Muscle layer of colon (tissue), 2 donors: Measurements from ENCODE around the gene POFUT2.

Experiments
- H3K27ac ChIP-seq: one replicate; pipeline ENCODE4 v1.7.0; 2013; ENCODE audit warnings: low read depth, mild to moderate bottlenecking, low read length, moderate library complexity
- H3K27me3 ChIP-seq, 2 donors: one replicate each; pipeline ENCODE4 v1.7.0; 2013; ENCODE audit warnings: low read length in 2 of 2, mild to moderate bottlenecking in 2 of 2; ENCODE audit not compliant: insufficient read depth in 2 of 2, control insufficient read depth in 1 of 2
- H3K36me3 ChIP-seq: one replicate; pipeline ENCODE4 v1.7.0; 2013; ENCODE audit warnings: mild to moderate bottlenecking, low read length; ENCODE audit not compliant: insufficient read depth
- H3K4me1 ChIP-seq: one replicate; pipeline ENCODE4 v1.7.0; 2013; ENCODE audit warnings: mild to moderate bottlenecking, low read length; ENCODE audit not compliant: insufficient read depth
- H3K4me3 ChIP-seq, 2 donors: one replicate each; pipeline ENCODE4 v1.7.0; 2013; ENCODE audit warnings: low read length in 2 of 2, low read depth in 1 of 2, mild to moderate bottlenecking in 1 of 2, moderate library complexity in 1 of 2
- H3K9ac ChIP-seq: one replicate; pipeline ENCODE4 v1.7.0; 2013; ENCODE audit warnings: low read length
- H3K9me3 ChIP-seq: one replicate; pipeline ENCODE4 v1.7.0; 2013; ENCODE audit warnings: mild to moderate bottlenecking, low read length
- donor health status: abdominal sarcoma.
- donor health status: Adenocarcinoma of cecum.

POFUT2 gene

DNA sequence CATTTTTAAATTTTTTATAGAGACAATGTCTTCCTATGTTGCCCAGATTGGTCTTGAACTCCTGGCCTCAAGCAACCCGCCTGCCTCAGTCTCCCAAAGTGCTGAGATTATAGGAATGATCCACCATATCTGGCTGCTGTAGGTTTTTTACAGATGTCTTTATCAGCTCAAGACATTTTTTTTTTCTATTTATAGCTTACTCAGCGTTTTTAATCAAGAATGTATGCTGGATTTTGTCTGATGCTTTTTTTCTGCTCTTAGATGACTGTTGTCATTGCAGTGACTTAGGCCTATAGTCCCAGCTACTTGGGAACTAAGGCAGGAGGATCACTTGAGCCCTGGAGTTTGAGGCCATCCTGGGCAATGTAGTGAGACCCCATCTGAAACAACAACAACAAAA, 72.5 kb downstream of the POFUT2 start:
- Histone ChIP-seq H3K4me3 (no peak overlapping the region), H3K27ac (no peak overlapping the region), H3K36me3 (peaks cover 19% of the 10 kb centered on the region), H3K9ac (no peak overlapping the region), H3K4me1 (no peaks in the 10 kb centered on the region), H3K27me3 (no peaks in the 10 kb centered on the region), H3K9me3 (no peaks in the 10 kb centered on the region)
